K562 (cell line): ENCODE measurements around the gene STMN3. TPM values are rescaled to one million over a fixed set of nuclear protein-coding genes. Genes with fewer than 3 reads are reported as not detected.
A peak's percentile ranks its signal among the peaks of the same experiment; 100 is the strongest.

Experiments used
- CBX1 ChIP-seq: sonication (generic); IDR thresholded peaks from 2 replicates; pipeline ENCODE4 v1.6.1; 2016; ENCODE audit warnings: antibody characterized with exemption, low read depth, mild to moderate bottlenecking
- CTBP1 ChIP-seq: fragments of 450-650 bp; IDR thresholded peaks from 2 replicates; pipeline ENCODE4 v1.6.1; 2016; ENCODE audit warnings: borderline replicate concordance
- GATAD2B ChIP-seq: fragments of 450-650 bp; IDR thresholded peaks from 2 replicates; pipeline ENCODE4 v1.6.1; 2017; ENCODE audit warnings: mild to moderate bottlenecking, borderline replicate concordance
- HDAC3 ChIP-seq: fragments of 450-650 bp; IDR thresholded peaks from 2 replicates; pipeline ENCODE4 v1.6.1; 2018; ENCODE audit warnings: borderline replicate concordance, mild to moderate bottlenecking, moderate library complexity; ENCODE audit not compliant: partially characterized antibody
- ILF3 ChIP-seq: fragments of 450-650 bp; IDR thresholded peaks from 2 replicates; pipeline ENCODE4 v1.6.1; 2018; ENCODE audit warnings: antibody characterized with exemption, mild to moderate bottlenecking, moderate library complexity, borderline replicate concordance
- MYC ChIP-seq, 2 experiments: fragments of 250-450 bp in 1 of 2; sonication (Bioruptor Pico) in 1 of 2; IDR thresholded peaks; 2 replicates each; pipeline versions ENCODE4 v1.5.1 to v1.6.1; 2012 to 2021; ENCODE audit warnings: low read depth in 2 of 2, borderline replicate concordance in 1 of 2, improper control_type of control experiment in 1 of 2, low read length in 1 of 2, mild to moderate bottlenecking in 1 of 2, moderate library complexity in 1 of 2
- NR2C2 ChIP-seq, 2 experiments: fragments of 200-800 bp in 1 of 2; sonication (Bioruptor generic) in 1 of 2; sonication (generic) in 1 of 2; formaldehyde crosslinking in 1 of 2; IDR thresholded peaks; 2 replicates each; pipeline versions ENCODE4 v1.6.1 to v1.8.0; 2016 to 2022; ENCODE audit warnings: mild to moderate bottlenecking in 1 of 2, missing compliant biosample characterization in 1 of 2, missing genetic modification characterization in 1 of 2, missing genetic modification reagents in 1 of 2
- PHF21A ChIP-seq: fragments of 450-650 bp; IDR thresholded peaks from 2 replicates; pipeline ENCODE4 v1.6.1; 2017; ENCODE audit warnings: low read depth, borderline replicate concordance
- POLR2G ChIP-seq: fragments of 200-400 bp; formaldehyde crosslinking; IDR thresholded peaks from 2 replicates; pipeline ENCODE4 v1.6.1; 2017; ENCODE audit warnings: low read depth, mild to moderate bottlenecking, antibody characterized with exemption, low read length, moderate library complexity
- RBBP5 ChIP-seq: fragments of 200-600 bp; sonication (generic); IDR thresholded peaks from 2 replicates; pipeline ENCODE4 v1.6.1; 2012; ENCODE audit warnings: borderline replicate concordance, mild to moderate bottlenecking, low read length, control low read depth, inconsistent platforms; ENCODE audit not compliant: insufficient read depth, poor library complexity, severe bottlenecking
- SIN3B ChIP-seq: fragments of 450-650 bp; IDR thresholded peaks from 2 replicates; pipeline ENCODE4 v1.6.1; 2017; ENCODE audit warnings: low read depth, mild to moderate bottlenecking, moderate library complexity
- SIX5 ChIP-seq, 2 experiments: IDR thresholded peaks; 2 replicates each; pipeline ENCODE4 v1.6.1; 2011; ENCODE audit warnings: low read length in 2 of 2, borderline replicate concordance in 1 of 2, low read depth in 1 of 2, mild to moderate bottlenecking in 1 of 2, moderate library complexity in 1 of 2; ENCODE audit not compliant: insufficient read depth in 1 of 2
- TAF1 ChIP-seq: IDR thresholded peaks from 2 replicates; pipeline ENCODE4 v1.6.1; 2011; ENCODE audit warnings: mild to moderate bottlenecking, low read length, moderate library complexity; ENCODE audit not compliant: insufficient read depth, control insufficient read depth, severe bottlenecking; ENCODE audit errors: extremely low read depth
- THRAP3 ChIP-seq: fragments of 450-650 bp; IDR thresholded peaks from 2 replicates; pipeline ENCODE4 v1.6.1; 2016; ENCODE audit warnings: mild to moderate bottlenecking, inconsistent platforms, borderline replicate concordance
- ZNF121 ChIP-seq: sonication (generic); formaldehyde crosslinking; conservative IDR thresholded peaks from 2 replicates; pipeline ENCODE4 v1.8.0; 2022; ENCODE audit warnings: missing genetic modification reagents
- ZNF23 ChIP-seq: fragments of 250-450 bp; sonication (Bioruptor Pico); IDR thresholded peaks from 2 replicates; pipeline ENCODE4 v1.4.0; 2020; ENCODE audit warnings: mild to moderate bottlenecking
- polyA plus RNA-seq, 8 experiments: library from polyadenylated mRNA; depleted of rRNA in 4 of 8; stranded (reverse) in 5 of 8; unstranded in 3 of 8; fragments of >200 nt; fragmentation: Nextera tagmentation in 2 of 8; fragmentation: Illumina TruSeq in 1 of 8; extraction: Ambion mirVana in 2 of 8; extraction: Trizol in 1 of 8; gene quantifications; 2 replicates each; pipeline versions ENCODE4 v1.2.1 to v1.2.3, GENCODE V29; 2011 to 2014; ENCODE audit warnings: inconsistent platforms in 1 of 8, missing spikeins in 1 of 8
- total RNA-seq, 7 experiments: library from RNA; depleted of rRNA in 6 of 7; stranded (reverse); fragments of >200 nt in 6 of 7; fragmentation: Illumina TruSeq in 2 of 7; extraction: Trizol in 2 of 7; gene quantifications; 2 replicates each; pipeline versions ENCODE4 v1.2.1 to v1.2.3, GENCODE V29; 2011 to 2021; ENCODE audit warnings: low replicate concordance in 1 of 7
- TF ChIP-seq, protein P1 (sequence below): sonication (generic); formaldehyde crosslinking; IDR thresholded peaks from 2 replicates; pipeline ENCODE4 v1.4.0; 2020; ENCODE audit warnings: mild to moderate bottlenecking, missing genetic modification reagents
- TF ChIP-seq, protein P2 (sequence below): IDR thresholded peaks from 2 replicates; pipeline ENCODE4 v1.6.1; 2011; ENCODE audit warnings: borderline replicate concordance, low read depth, mild to moderate bottlenecking, moderate library complexity, low read length; ENCODE audit not compliant: insufficient read depth, poor library complexity, severe bottlenecking
- TF ChIP-seq, protein P3 (sequence below): fragments of 250-450 bp; sonication (Bioruptor Pico); IDR thresholded peaks from 2 replicates; pipeline ENCODE4 v1.9.0; 2021; ENCODE audit warnings: mild to moderate bottlenecking
- TF ChIP-seq, protein P4 (sequence below): IDR thresholded peaks from 2 replicates; pipeline ENCODE4 v1.6.1; 2011; ENCODE audit not compliant: insufficient read length; ENCODE audit errors: extremely low read depth

The STMN3 gene
- total and polyA plus RNA-seq, 9 of the 15 experiments (the other 6 are each of a cell fraction or from before 2014, with no cell fraction given): 0.70 to 65.6 (median 29.4) TPM

DNA sequence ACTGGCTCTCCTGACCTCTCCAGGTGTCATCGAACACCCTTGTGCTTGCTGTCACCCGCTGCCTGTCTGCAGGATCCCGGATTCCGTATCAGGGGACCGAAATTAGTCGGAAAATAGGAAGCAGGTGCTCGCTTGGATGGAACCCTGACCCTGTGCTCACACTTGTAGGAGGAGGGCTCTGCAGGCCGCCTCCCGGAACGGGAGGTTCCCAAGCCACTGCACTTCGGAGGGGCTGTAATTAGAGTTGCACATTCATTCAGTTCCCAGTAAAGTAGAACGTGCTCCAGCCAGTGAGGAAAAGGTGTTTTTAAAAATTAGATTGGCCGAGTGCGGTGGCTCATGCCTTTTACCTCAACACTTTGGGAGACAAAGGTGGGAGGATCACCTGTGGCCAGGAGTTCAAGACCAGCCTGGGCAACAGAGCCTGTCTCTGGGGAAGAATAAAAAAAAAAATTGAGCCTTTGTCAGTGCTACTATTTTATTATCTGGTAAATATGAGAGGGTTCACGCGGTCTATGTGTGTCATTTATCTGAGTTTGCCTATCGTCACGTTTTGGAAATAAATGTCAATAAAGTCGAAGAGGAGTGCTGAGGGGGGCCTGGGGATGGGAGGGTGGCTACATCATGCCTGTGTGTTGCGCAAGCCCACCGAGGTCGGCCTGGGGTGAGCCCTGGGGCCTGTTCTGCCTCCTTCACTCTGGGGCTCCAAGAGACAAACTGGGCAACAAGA is 24.8 kb downstream of the STMN3 start (continued):
- peak; percentile 86 for TF ChIP-seq NR2C2 (CRISPR knock-in tag; IDR thresholded peaks at IDR 0.05)
- peak; percentile 96 for TF ChIP-seq NR2C2 (tag; IDR thresholded peaks at IDR 0.05)
- TF ChIP-seq SIX5 (IDR thresholded peaks at IDR 0.05; ENCODE audit: borderline replicate concordance in 1 of 2, insufficient read depth in 1 of 2, low read depth in 1 of 2, low read length in 2 of 2): peak; percentile 32; a peak in 1 of 4 replicates
- TF ChIP-seq GATAD2B: peak; percentile 70
- no peak for TF ChIP-seq ZNF23 (CRISPR knock-in tag)
- 0 out of 2 replicates have a peak, but pooled peaks have one; percentile 0 for TF ChIP-seq POLR2G
- no peak for TF ChIP-seq ILF3
- TF ChIP-seq PHF21A: peak; percentile 64; the same call in 1 of the 2 replicates
- TF ChIP-seq, protein P1, sequence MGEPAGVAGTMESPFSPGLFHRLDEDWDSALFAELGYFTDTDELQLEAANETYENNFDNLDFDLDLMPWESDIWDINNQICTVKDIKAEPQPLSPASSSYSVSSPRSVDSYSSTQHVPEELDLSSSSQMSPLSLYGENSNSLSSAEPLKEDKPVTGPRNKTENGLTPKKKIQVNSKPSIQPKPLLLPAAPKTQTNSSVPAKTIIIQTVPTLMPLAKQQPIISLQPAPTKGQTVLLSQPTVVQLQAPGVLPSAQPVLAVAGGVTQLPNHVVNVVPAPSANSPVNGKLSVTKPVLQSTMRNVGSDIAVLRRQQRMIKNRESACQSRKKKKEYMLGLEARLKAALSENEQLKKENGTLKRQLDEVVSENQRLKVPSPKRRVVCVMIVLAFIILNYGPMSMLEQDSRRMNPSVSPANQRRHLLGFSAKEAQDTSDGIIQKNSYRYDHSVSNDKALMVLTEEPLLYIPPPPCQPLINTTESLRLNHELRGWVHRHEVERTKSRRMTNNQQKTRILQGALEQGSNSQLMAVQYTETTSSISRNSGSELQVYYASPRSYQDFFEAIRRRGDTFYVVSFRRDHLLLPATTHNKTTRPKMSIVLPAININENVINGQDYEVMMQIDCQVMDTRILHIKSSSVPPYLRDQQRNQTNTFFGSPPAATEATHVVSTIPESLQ: 0 out of 2 replicates have a peak, but pooled peaks have one; percentile 48
- 0 out of 2 replicates have a peak, but pooled peaks have one; percentile 33 for TF ChIP-seq CBX1
- TF ChIP-seq ZNF121 (CRISPR knock-in tag): no peak
- TF ChIP-seq RBBP5: peak; percentile 69
- TF ChIP-seq MYC (IDR thresholded peaks at IDR 0.05; ENCODE audit: low read depth, low read length): peak; percentile 99
- TF ChIP-seq MYC (CRISPR knock-in tag; IDR thresholded peaks at IDR 0.05; ENCODE audit: borderline replicate concordance, low read depth): peak; percentile 60; the same call in 1 of the 2 replicates
- TF ChIP-seq TAF1: peak; percentile 97
- TF ChIP-seq SIN3B: peak; percentile 84
- peak; percentile 76 for TF ChIP-seq CTBP1
- TF ChIP-seq, protein P2, sequence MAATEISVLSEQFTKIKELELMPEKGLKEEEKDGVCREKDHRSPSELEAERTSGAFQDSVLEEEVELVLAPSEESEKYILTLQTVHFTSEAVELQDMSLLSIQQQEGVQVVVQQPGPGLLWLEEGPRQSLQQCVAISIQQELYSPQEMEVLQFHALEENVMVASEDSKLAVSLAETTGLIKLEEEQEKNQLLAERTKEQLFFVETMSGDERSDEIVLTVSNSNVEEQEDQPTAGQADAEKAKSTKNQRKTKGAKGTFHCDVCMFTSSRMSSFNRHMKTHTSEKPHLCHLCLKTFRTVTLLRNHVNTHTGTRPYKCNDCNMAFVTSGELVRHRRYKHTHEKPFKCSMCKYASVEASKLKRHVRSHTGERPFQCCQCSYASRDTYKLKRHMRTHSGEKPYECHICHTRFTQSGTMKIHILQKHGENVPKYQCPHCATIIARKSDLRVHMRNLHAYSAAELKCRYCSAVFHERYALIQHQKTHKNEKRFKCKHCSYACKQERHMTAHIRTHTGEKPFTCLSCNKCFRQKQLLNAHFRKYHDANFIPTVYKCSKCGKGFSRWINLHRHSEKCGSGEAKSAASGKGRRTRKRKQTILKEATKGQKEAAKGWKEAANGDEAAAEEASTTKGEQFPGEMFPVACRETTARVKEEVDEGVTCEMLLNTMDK: no peak
- TF ChIP-seq THRAP3: peak; percentile 23; the same call in 1 of the 2 replicates
- TF ChIP-seq, protein P3, sequence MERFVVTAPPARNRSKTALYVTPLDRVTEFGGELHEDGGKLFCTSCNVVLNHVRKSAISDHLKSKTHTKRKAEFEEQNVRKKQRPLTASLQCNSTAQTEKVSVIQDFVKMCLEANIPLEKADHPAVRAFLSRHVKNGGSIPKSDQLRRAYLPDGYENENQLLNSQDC (CRISPR knock-in tag): peak; percentile 25; the same call in 1 of the 2 replicates
- TF ChIP-seq, protein P4, sequence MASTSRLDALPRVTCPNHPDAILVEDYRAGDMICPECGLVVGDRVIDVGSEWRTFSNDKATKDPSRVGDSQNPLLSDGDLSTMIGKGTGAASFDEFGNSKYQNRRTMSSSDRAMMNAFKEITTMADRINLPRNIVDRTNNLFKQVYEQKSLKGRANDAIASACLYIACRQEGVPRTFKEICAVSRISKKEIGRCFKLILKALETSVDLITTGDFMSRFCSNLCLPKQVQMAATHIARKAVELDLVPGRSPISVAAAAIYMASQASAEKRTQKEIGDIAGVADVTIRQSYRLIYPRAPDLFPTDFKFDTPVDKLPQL: peak; percentile 22
- TF ChIP-seq HDAC3: peak; percentile 32
